ENCODE measurements around the gene LPP.

LPP gene

DNA sequence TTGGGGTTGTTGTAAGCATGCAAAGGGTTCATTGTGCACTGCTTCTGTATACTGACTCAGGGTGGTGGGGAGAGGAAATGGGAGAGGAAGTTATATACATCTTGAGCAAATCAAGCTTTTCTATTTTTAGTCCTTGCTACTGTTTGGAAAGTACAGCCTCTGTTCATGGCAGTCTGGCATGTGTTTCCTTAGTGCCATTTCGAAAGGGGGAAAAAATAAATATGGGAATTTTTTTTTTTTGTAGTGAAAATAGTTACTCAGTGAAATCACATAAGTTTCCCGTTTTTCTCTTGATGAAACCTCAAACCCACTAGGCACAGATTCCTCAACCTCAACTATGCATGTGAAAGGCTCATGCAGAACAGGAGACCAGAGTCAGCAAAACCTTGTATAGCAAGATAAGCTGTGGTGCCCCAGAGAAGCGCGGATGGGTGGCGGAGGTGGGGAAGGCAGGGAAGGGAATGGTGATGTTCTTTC lies 353.3 kb downstream of the LPP start:
- no peak for DNase-seq (ENCODE audit: low read depth in 1 of 2, low spot score in 1 of 2)

DNA sequence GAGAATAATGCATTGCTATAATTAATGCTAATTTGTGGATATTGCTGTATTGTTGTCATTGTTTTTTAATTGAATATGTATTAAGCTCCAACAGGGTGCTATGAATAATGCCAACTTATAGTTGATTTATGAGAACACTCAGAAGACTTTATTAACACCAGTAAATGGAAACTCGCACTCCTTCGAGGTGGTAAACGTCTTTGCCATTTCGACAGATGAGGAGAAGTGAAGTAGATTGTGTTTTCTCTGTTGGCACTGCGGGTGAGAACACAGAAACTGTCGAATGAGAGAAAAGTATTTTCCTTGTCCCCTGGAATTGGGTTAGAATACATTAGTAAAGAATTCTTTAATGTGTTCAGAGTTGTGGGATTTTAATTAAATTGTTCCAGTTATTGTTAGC lies 354.5 kb downstream of the LPP start:
- no peak for DNase-seq (ENCODE audit: low read depth in 1 of 2, low spot score in 1 of 2)

DNA sequence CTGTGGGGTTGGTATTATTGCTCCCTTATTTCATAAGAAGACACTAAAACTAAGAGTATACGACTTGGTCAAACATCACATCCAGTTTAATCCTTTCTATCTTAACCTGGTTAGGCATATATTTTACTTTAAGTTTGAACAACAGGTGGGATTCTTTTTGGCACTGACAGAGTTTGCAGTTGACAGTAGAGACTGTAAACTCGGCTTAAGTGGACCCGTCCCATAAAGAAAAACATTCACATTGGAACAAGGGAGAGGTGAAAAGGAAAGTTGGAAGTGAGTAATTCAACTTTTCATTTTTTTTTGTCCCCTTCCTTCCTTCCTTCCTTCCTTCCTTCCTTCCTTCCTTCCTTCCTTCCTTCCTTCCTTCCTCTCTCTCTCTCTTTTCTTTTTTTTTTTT lies 355.4 kb downstream of the LPP start:
- no peak for DNase-seq (ENCODE audit: low read depth in 1 of 2, low spot score in 1 of 2)

DNA sequence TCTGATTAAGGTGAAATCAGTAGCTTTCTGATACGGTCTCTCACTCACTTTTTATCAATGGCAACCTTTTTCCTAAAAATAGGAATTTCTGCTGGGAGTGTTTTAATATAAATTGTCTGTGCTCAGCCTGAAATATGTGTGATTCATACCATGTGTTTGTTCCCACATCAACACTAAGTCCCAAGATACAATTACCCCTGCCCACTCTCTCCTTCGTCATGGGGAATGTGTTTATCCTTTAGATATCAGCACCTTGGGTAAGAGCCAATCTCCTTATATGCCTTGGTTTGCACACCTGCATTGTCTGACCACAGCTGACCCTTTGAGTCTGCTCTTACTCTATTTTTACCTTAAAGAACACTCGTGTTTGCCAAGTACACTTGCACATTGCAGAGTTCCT lies 356.4 kb downstream of the LPP start:
- no peak for DNase-seq (ENCODE audit: low read depth in 1 of 2, low spot score in 1 of 2)

DNA sequence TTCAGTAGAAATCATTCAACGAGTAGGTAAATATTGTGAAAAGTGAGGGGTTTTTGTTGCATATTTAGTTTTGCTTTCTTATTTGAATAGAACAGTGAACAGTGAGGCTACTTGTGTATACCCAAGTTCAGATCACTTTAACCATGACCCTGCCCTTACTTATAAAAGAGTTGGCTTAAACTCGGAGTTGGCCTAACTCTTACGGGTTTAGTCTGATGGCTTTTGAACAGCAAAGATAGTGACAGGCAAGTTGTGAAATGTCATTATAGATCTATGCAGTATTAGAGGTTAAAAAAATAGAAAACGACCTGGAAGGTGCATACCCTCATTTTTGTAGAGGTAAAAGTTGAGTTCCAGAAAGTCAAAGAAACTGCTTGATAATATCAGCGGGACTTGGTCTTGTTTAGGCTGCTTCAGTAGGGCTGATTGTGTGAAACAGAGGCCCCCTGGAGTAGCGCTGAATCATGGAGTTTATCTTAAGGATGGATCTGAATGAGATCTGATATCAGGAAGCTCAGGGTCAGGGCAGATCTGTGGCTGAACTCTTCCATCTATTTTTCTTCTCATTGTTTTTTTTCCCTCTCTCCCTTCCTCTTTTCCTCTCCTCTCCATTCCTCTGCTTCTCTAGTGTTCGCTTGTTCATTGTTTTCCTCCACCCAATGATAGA lies 359.8 kb downstream of the LPP start:
- no peak for DNase-seq (ENCODE audit: low read depth in 1 of 2, low spot score in 1 of 2)

DNA sequence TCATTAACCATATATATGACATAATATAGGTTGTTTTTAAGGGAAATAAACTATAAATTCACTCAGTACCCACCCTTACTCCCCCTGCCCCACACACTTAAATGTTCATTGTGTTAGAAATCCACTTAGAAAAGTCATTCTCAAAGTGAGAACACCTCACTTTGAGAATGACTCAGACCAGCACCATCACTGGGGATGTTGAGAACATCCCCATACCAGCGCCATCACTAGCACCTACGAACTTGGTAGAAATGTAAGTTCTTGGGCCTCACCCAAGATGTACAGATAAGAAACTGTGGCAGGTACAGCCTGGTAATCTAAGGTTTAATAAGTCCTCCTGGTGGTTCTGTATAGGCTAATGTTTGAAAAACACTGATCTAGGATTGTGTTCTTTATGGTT lies 362.6 kb downstream of the LPP start:
- no peak for DNase-seq (ENCODE audit: low read depth in 1 of 2, low spot score in 1 of 2)

DNA sequence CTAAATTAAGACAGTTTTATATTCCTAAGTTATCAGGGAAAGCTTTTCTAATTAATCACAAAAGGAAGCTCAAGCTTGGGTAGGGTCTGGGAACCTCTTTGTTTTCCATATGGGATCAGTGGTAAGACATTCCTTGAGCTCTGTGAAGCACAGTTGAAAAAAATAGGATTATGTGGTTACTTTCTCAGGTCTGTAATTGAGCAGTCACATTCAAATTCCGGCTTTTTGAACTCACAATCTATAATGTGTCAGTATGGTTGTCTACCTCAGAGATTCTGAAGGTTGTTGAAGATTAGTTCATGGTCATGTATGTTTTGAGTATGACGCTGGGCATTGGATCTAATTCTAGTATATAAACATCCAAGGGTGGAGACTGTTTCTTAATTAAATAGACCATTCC lies 364.5 kb downstream of the LPP start:
- no peak for DNase-seq (ENCODE audit: low read depth in 1 of 2, low spot score in 1 of 2)

GRCh38 chr3:188518835-188519452 lies 365.0 kb downstream of the LPP start:
- DNase-seq (ENCODE audit: low read depth in 1 of 2, low spot score in 1 of 2) = no peak

DNA sequence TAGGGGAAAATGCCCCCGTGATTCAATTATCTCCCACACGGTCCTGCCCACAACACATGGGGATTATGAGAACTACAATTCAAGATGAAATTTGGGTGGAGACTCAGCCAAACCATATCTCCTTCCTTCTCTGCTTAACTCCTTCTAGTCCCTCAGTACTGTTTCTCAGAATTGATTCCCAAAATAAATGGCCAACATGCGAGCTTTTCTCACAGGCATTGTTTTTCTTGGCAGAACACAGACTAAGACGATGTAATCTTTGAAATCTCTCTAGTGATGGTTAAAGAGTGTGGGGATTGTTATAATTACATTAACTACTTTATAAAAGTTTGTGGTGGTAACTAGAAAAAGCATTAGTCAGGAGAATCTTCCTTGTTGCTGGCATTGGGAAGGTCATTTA lies 366.5 kb downstream of the LPP start:
- no peak for DNase-seq (ENCODE audit: low read depth in 1 of 2, low spot score in 1 of 2)

DNA sequence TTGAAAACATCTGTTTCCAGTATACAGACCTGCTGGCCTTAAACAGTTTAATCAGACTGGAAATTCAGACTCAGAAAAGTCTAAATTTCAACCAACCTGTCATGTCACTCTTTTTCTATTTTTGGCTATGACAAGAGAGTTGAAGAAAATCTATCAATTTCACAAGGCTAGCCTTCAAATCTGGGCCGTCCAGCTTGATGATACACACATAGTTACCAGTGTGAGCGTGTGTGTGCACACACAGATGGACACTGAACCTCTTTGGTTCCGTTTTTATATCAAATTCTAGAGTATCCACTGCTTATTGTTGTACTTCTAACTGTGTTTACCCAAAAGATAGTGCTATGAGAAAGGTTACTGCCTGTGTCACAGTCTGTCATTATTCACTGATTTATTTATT lies 368.2 kb downstream of the LPP start:
- no peak for DNase-seq (ENCODE audit: low read depth in 1 of 2, low spot score in 1 of 2)

GRCh38 chr3:188523291-188523690 lies 369.3 kb downstream of the LPP start:
- no peak for DNase-seq (ENCODE audit: low read depth in 1 of 2, low spot score in 1 of 2)

- DNase-seq (ENCODE audit: low read depth in 1 of 2, low spot score in 1 of 2) = no peak
Observed at GRCh38 chr3:188524052-188524451, 370.1 kb downstream of the LPP start.

DNA sequence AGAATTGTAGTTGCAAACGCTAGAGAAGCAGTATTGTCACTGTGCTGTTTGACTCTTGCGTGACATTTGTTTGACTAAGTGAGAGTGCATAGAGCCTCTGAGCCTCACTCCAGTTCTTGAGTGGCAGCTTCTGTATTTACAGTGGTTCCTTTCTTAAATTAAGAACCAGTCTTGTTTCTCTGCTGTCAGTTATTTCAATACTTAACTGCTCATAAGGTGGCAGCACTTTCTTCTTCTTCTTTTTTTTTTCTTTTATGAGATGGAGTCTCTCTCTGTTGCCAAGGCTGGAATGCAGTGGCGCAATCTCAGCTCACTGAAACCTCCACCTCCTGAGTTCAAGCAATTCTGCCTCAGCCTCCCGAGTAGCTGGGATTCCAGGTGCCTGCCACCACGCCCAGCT lies 372.1 kb downstream of the LPP start:
- DNase-seq (ENCODE audit: low read depth in 1 of 2, low spot score in 1 of 2) = no peak

DNA sequence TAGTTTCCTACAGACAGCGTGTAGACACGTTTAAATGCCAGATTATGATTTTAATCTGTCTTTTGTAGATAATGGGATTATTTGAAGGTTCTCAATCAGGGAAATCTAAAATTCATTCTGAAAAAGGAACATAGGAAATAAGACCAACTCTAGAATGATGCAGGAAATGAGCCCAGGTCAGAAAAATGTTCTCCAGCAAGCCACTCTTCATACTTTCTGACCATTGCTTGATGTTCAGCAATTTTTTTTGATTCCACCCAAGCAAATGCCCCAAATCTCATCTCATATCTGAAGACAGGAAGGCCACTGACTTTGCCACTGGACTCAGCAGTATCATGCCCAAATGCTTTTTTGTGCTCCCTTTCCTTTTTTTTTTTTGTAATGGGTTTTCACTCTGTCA lies 373.4 kb downstream of the LPP start:
- no peak for DNase-seq (ENCODE audit: low read depth in 1 of 2, low spot score in 1 of 2)

DNA sequence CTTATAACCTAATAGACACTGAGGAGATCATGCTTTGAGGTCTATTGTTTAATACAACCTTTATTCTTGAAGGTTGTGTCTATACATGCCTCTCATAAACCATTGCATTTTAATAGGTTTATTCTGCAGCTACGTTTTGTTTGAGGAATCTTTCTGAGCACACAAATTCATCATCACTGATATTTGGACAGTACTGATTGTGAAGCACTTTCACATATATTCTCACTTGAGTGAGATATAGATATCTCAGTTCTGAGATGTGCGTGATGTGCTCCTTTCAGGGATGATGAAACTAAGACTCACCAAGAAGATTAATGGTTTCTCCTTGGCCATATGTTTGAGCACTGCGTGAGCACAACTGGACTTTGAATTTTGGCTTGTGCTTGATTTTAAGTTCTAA lies 374.4 kb downstream of the LPP start:
- DNase-seq (ENCODE audit: low read depth in 1 of 2, low spot score in 1 of 2) = no peak

DNA sequence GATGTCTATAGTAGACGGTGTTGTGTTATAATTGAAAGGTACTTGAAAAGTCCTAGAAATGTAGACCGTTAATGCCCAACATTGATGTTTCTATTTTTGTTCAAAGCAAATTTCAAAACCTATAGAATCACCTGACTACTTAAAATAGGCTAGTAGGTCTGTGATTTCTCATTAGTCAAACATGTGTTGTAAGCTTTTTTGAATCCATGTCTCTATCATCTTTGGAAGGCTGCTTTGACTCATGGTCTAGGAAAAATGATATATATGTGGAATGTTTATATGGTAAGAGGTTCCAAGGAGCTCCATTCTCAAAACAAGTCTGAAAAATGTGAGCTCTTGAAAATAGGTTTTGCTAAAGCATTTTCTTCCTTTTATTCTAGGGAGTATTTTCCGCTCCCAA lies 375.3 kb downstream of the LPP start:
- DNase-seq (ENCODE audit: low read depth in 1 of 2, low spot score in 1 of 2) = no peak

- DNase-seq (ENCODE audit: low read depth in 1 of 2, low spot score in 1 of 2) = no peak
Observed at GRCh38 chr3:188530226-188530625, 376.3 kb downstream of the LPP start.

GRCh38 chr3:188531210-188531609 lies 377.3 kb downstream of the LPP start:
- no peak for DNase-seq (ENCODE audit: low read depth in 1 of 2, low spot score in 1 of 2)

- DNase-seq (ENCODE audit: low read depth in 1 of 2, low spot score in 1 of 2) = no peak
Observed at GRCh38 chr3:188533172-188533571, 379.2 kb downstream of the LPP start.

GRCh38 chr3:188533612-188534357 lies 379.8 kb downstream of the LPP start:
- no peak for DNase-seq (ENCODE audit: low read depth in 1 of 2, low spot score in 1 of 2)

GRCh38 chr3:188534633-188535032 lies 380.7 kb downstream of the LPP start:
- DNase-seq (ENCODE audit: low read depth in 1 of 2, low spot score in 1 of 2) = no peak

GRCh38 chr3:188537606-188538005 lies 383.6 kb downstream of the LPP start:
- DNase-seq (ENCODE audit: low read depth in 1 of 2, low spot score in 1 of 2) = no peak

Measured in stimulated activated CD4-positive, alpha-beta T cell treated with anti-CD3 and anti-CD28 coated beads, Interleukin-15, amount 100 ng/mL, for 1 hour (primary cell).